ENCODE results near the gene LSM7. TPM values are rescaled to one million over a fixed set of nuclear protein-coding genes. Genes with fewer than 3 reads are reported as not detected.

The LSM7 gene
- total and polyA plus RNA-seq, 7 donors, result 51.5 to 427 (median 139) TPM

GRCh38 chr19:2362970-2363300, 34.5 kb upstream of the LSM7 start:
- WGBS, 2 donors, result 82 to 85% methylated on average over 15 of the region's 15 CpGs
- no peak for DNase-seq
- no peaks in the 10 kb centered on the region for H3K36me3 ChIP-seq
- no peak overlapping the region for H3K27ac ChIP-seq
- intact Hi-C loops (cut with DNase I), result no loop called here
- H3K4me3 ChIP-seq, result no peak overlapping the region
- peaks cover 0 to 5% (median 0%) of the 10 kb centered on the region in 4 donors for H3K4me1 ChIP-seq
- H3K9me3 ChIP-seq, result no peaks in the 10 kb centered on the region
- no peak for TF ChIP-seq POLR2A (IDR thresholded peaks at IDR 0.05)
- peaks cover 10 to 59% (median 40%) of the 10 kb centered on the region in 3 donors for H3K27me3 ChIP-seq

GRCh38 chr19:2362046-2362969, 33.9 kb upstream of the LSM7 start:
- no peak for DNase-seq
- Histone ChIP-seq H3K27me3 (peaks cover 10 to 59% (median 40%) of the 10 kb centered on the region in 3 donors), H3K9me3 (no peaks in the 10 kb centered on the region), H3K4me3 (no peak overlapping the region), H3K27ac (no peak overlapping the region), H3K36me3 (no peaks in the 10 kb centered on the region), H3K4me1 (peaks cover 0 to 5% (median 0%) of the 10 kb centered on the region in 4 donors)
- TF ChIP-seq POLR2AphosphoS5 (IDR thresholded peaks at IDR 0.05) (no peak), EP300 (IDR thresholded peaks at IDR 0.05) (no peak), POLR2A (IDR thresholded peaks at IDR 0.05) (no peak), CTCF (IDR thresholded peaks at IDR 0.05) (no peak)
- intact Hi-C loops (cut with DNase I), result no loop called here
- WGBS, 2 donors, result 83 to 91% methylated on average over 11 of the region's 11 CpGs

- WGBS, 2 donors, result 10 to 44% methylated on average over 24 of the region's 24 CpGs
Observed at GRCh38 chr19:2361246-2362045, 33.1 kb upstream of the LSM7 start.

GRCh38 chr19:2360833-2361232, 32.4 kb upstream of the LSM7 start:
- intact Hi-C loops (cut with DNase I), result no loop called here
- H3K27me3 ChIP-seq, result peaks cover 10 to 59% (median 40%) of the 10 kb centered on the region in 3 donors
- TF ChIP-seq CTCF (IDR thresholded peaks at IDR 0.05) (no peak), POLR2A (IDR thresholded peaks at IDR 0.05) (no peak), POLR2AphosphoS5 (IDR thresholded peaks at IDR 0.05) (no peak), EP300 (IDR thresholded peaks at IDR 0.05) (no peak)
- 19 to 68% methylated on average over 11 of the region's 11 CpGs for WGBS, 2 donors
- no peaks in the 10 kb centered on the region for H3K9me3 ChIP-seq
- H3K4me1 ChIP-seq, result peaks cover 0 to 5% (median 0%) of the 10 kb centered on the region in 4 donors
- H3K36me3 ChIP-seq, result no peaks in the 10 kb centered on the region
- no peak overlapping the region for H3K27ac ChIP-seq
- DNase-seq, result no peak
- no peak overlapping the region for H3K4me3 ChIP-seq

More at GRCh38 chr19:2361246-2362045, 33.1 kb upstream of the LSM7 start:
- Histone ChIP-seq H3K36me3 (no peaks in the 10 kb centered on the region), H3K9me3 (no peaks in the 10 kb centered on the region), H3K4me3 (no peak overlapping the region), H3K4me1 (peaks cover 0 to 5% (median 0%) of the 10 kb centered on the region in 4 donors), H3K27ac (no peak overlapping the region), H3K27me3 (peaks cover 10 to 59% (median 40%) of the 10 kb centered on the region in 3 donors)
- no peak for TF ChIP-seq POLR2A (IDR thresholded peaks at IDR 0.05)
- TF ChIP-seq POLR2AphosphoS5 (IDR thresholded peaks at IDR 0.05), result no peak
- TF ChIP-seq EP300 (IDR thresholded peaks at IDR 0.05), result no peak
- no peak for TF ChIP-seq CTCF (IDR thresholded peaks at IDR 0.05)
- DNase-seq, result no peak
- intact Hi-C loops (cut with DNase I), result no loop called here
